GM21526 (cell line): Measurements from ENCODE around the gene TTLL3.
"Not testable (repeated sequence)": the region's sequence is repeated elsewhere in the genome, so short reads cannot be mapped to it uniquely, and the experiment has no call there.

ENCODE experiments used
- ATAC-seq: cut with Tn5 transposase; IDR thresholded peaks from one replicate; pipeline ENCODE4 v1.9.1; 2021; ENCODE audit warnings: moderate library complexity; ENCODE audit not compliant: unreplicated experiment, low FRiP score

Gene TTLL3

DNA sequence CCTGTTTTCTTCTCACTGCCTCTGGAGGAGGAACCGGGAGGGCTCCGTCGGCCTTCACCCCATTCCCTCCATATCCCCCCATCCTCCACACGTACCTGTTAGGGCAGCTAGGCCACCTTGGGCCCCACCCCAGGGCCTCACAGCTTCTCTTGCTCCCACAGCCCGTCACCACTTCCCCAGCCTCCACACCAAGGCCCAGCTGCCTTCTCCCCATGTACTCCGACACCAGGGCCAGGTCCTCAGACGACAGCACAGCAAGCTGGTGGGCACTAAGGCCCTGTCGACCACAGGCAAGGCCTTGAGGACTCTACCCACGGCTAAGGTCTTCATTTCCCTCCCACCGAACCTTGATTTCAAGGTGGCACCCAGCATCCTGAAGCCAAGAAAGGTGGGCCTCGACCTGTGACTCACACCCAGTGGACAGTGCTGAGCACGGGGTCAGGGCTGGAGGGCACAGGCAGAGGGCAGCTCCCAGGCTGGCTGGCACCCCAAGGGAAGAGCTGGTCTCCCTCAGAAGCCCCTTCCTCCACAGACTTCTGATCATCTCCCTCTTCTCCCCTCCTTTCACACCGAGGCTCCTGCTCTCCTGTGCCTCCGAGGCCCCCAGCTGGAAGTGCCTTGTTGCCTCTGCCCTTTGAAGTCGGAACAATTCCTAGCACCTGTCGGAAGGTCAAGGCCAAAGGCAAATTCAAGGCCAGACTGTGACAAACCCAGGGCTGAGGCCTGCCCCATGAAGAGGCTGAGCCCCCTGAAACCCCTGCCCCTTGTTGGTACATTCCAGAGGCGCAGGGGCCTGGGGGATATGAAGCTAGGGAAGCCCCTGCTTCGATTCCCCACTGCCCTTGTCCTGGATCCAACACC, 24.7 kb downstream of the TTLL3 start:
- ATAC-seq = no peak

- no peak for ATAC-seq
Observed at GRCh38 chr3:9837701-9838582, 27.9 kb downstream of the TTLL3 start.

- ATAC-seq = no peak
Observed at GRCh38 chr3:9838856-9839255, 28.8 kb downstream of the TTLL3 start.

DNA sequence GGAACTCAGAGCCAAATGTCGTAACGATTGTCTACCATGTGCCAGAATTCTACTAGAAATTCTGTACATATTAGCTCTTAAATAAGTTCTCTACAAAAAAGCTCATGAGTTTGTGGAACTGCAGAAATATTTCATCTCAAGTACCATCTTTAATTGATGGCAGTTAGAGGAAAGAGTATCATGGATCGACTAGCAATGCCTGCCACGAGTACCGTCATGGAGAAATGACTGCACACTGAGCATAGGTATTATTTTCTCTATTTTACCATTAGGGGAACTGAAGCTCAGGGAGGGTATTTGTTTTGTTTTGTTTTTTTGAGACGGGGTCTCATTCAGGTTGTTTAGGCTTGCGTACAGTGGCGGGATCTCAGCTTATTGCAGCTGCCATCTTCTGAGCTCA, 31.0 kb downstream of the TTLL3 start:
- no peak for ATAC-seq

- peak; percentile 94 for ATAC-seq
Observed at GRCh38 chr3:9843715-9844438, 33.8 kb downstream of the TTLL3 start, which contains the start of gene RPUSD3. Gene RPUSD3, minus strand, starts transcription at chr3:9844008. Its CDS starts 18 bp downstream, at chr3:9843990.

DNA sequence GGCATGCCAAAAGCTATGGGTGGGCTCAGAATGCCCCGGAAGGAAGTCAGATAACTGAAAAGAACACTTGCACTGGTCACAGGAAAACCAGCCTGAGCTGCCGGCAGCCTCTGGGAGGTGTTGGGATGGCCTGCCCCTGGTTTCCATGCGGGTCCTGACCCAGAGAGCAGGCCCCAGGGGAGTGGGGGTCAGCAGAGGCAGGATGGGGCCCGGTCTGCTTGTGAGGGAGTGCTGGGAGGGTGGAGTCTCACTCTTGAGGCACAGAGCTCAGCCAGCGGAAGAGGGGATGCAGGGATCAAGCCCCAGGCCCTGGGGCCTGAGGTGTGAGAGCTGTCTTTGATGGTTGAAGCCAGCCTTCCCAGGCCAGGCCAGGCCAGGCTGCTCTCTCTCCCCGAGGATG, 36.2 kb downstream of the TTLL3 start:
- no peak for ATAC-seq

- no peak for ATAC-seq
Observed at GRCh38 chr3:9846931-9847488, 36.9 kb downstream of the TTLL3 start.

GRCh38 chr3:9847870-9848269, 37.8 kb downstream of the TTLL3 start:
- not testable (repeated sequence) for ATAC-seq

- not testable (repeated sequence) for ATAC-seq
Observed at GRCh38 chr3:9848860-9849259, 38.8 kb downstream of the TTLL3 start.

- ATAC-seq = not testable (repeated sequence)
Observed at GRCh38 chr3:9851383-9851782, 41.3 kb downstream of the TTLL3 start.

DNA sequence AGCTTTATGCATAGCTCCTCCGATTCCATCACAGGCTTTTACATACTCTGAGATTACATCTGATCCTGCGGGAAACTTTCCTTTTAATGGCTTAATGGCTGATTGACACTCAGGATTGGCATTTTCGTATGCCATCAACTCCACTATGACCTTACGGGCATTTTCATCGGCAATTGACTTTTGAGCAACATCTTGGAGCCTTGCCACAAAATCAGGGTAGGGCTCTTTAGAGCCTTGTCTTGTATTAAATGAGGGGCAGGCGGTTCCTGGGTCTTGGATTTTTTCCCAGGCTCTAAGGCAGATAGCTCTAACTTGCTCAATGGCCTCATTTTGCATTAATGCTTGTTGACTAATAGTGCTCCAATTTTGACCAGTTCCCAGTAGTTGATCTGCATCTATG, 41.9 kb downstream of the TTLL3 start:
- not testable (repeated sequence) for ATAC-seq

- ATAC-seq = no peak
Observed at GRCh38 chr3:9852528-9852927, 42.5 kb downstream of the TTLL3 start.

DNA sequence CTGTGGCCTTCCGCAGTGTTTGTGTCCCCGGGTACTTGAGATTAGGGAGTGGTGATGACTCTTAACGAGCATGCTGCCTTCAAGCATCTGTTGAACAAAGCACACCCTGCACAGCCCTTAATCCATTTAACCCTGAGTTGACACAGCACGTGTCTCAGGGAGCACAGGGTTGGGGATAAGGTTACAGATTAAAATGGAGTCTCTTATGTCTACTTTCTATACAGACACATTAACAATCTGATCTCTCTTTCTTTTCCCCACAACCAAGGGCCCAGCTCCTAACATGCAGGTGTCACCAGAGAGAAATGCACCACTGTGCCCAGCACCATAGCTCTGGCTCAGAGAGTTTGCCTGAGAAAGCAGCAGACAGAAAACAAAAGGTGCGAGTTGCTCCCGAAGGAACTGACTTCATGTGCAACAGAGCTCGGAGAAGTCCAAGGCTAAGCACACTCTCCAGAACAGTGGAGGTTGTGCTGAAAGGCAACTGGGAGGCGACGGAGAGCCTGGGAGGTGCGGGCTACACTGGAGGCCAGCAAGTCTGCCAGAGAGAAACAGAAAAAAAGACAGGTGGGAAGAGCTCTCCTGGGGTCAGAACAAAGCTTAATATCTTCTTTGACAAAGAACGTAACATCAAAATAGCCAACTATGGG, 44.4 kb downstream of the TTLL3 start:
- not testable (repeated sequence) for ATAC-seq

DNA sequence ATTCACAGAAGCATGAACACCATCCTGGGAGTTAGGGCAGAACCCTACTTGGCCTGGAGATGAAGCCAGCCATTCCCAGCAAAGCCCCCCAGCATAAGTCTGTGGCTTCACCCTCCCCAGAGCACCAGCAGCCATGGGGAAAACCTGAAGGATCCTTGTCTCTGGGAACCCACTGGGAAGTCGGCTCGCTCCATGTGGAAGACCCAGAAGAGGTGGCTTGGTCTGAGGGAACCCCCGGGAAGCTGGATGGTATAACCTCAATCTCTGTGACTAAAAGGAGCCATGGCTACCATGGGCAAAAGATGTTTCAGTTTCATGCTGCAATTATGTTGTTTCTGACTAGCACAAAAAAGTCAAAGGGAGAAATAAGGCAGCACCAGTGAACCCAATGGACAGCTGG, 45.5 kb downstream of the TTLL3 start:
- no peak for ATAC-seq

DNA sequence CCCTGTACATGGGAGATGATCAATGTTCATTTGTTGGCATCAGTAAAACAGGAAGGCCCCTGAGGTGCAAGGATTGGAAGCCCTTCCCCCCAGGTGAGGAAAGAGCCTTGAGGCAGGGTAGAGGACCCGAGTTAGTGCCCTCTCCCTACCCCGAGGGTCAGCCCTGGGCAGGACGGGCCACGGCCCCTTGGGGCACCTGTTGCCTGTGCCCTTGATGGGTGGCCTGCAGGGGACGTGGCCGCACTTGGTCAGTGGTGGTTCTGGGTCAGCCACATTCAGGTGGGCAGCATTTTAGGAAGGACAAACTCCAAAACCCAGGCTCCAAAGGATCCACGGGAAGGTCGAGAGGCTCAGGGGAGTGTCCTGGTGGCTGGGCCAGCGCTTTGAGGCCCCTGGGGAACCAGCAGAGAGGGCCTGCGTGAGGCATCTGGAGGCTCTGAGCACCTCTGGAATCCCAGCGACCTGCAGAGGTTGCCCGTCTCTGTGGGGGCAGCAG, 49.5 kb downstream of the TTLL3 start:
- ATAC-seq = no peak

DNA sequence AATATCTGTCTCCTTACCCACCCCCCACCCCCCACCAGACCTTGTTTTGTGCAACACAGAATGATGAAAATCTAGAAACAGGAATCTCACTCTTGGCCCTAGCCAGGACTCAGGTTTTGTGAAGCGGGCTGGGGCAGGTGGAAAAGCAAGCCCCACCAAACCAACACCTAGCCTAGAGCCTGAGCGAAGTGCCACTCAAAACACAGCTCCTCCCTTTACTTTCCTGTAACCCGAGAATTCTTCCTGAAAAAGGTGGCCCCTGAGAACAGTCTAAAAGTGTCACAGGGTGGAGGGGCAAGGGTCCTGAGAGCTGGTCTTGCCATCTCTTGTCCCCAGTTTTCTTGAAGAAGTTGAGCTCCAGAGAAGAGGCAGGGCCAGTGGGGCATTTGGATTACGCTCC, 51.1 kb downstream of the TTLL3 start:
- no peak for ATAC-seq

DNA sequence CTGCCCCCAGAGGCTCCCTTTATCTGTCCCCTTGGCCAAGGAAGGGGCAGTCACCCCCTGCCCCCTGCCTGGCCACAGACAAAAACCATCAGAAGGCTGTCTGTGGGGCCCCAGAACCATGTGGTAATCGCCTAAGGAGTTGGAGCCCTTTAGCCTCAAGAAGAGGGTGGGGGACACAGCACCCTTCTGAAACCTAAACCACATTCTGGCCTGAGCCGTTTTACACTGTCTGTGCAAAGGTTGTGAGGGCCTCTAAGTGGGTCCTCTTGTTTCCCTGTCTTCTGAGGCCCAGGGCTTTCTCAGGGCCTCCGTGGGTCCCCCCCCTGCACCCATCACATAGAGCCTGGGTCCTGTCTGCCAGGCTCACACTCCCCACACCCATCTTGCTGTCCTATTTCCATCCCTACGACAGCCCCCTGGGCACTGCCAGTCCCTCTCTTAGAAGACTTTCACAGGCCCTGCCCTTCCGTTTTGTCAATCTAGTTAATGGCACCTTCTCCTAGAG, 51.6 kb downstream of the TTLL3 start:
- no peak for ATAC-seq

- no peak for ATAC-seq
Observed at GRCh38 chr3:9862391-9863057, 52.5 kb downstream of the TTLL3 start.
